ENCODE results near the gene CMTM6. TPM values are rescaled to one million over a fixed set of nuclear protein-coding genes. Genes with fewer than 3 reads are reported as not detected.

Gene CMTM6
- polyA plus RNA-seq, 4 donors: 7.3 to 55.7 (median 17.6) TPM

DNA sequence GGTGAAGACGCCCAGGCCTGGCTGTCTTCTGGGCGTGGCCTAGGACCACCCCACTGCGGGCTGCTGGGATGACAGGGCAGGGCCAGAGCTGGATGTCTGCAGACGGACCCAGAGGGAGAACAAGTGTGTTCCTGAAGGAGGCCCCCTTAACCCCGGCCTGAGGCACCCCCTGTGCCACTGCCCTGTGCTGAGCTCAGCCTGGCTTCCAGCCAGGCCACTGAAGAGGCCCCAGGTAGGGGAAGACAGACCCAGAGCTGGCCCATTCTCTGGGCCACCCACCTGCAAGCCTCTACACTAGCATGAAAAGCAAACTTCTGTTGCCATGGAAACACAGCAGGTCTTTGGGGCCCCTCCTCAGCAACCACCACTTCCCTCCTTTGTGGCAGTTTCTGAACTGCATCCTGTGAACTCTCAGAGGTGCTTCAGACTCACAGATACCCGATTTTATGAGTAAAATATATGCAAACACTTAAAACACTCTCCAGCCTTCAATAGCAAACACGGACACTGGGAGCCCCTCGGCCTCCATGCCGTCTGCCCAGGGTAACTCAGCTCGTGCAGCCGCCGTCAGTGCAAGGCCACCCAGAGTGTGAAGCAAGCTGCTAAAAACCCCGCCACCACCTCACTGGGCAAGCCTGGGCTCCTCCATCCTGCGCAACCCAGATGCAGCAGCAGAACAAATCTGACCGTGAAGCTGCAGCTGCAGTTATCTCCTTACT is 42.5 kb downstream of the CMTM6 start:
- H3K9me3 ChIP-seq (ENCODE audit: control insufficient read depth in 2 of 2, insufficient read depth in 1 of 2, low read depth in 1 of 2, low read length in 1 of 2): no peaks in the 10 kb centered on the region
- H3K4me1 ChIP-seq (ENCODE audit: control insufficient read depth in 3 of 3, insufficient read depth in 2 of 3, low read depth in 1 of 3, low read length in 2 of 3): peaks cover 0 to 7% (median 0%) of the 10 kb centered on the region in 3 donors
- peaks cover 0 to 16% (median 0%) of the 10 kb centered on the region in 3 donors for H3K36me3 ChIP-seq (ENCODE audit: control insufficient read depth in 3 of 3, insufficient read depth in 2 of 3, low read depth in 1 of 3, low read length in 3 of 3)
- FAIRE-seq: no peak
- peak overlapping the region in 2 of 3 donors; percentile 43 to 71 for H3K27ac ChIP-seq (ENCODE audit: low read depth in 1 of 3, low read length in 2 of 3)
- WGBS, 3 donors: 58 to 71% (median 60%) methylated on average over 14 to 15 of the region's 15 CpGs
- H3K4me3 ChIP-seq (ENCODE audit: low read depth in 1 of 3, low read length in 3 of 3): no peak overlapping the region
- no peaks in the 10 kb centered on the region for H3K27me3 ChIP-seq (ENCODE audit: control insufficient read depth in 3 of 3, insufficient read depth in 3 of 3, low read length in 3 of 3)
- DNase-seq: peak in 1 of 2 donors; percentile 66

GRCh38 chr3:32459450-32459849 is 43.2 kb downstream of the CMTM6 start:
- Histone ChIP-seq H3K36me3 (ENCODE audit: control insufficient read depth in 3 of 3, insufficient read depth in 2 of 3, low read depth in 1 of 3, low read length in 3 of 3) (peaks cover 0 to 17% (median 0%) of the 10 kb centered on the region in 3 donors), H3K4me3 (ENCODE audit: low read depth in 1 of 3, low read length in 3 of 3) (no peak overlapping the region), H3K4me1 (ENCODE audit: control insufficient read depth in 3 of 3, insufficient read depth in 2 of 3, low read depth in 1 of 3, low read length in 2 of 3) (peaks cover 0 to 7% (median 0%) of the 10 kb centered on the region in 3 donors), H3K9me3 (ENCODE audit: control insufficient read depth in 2 of 2, insufficient read depth in 1 of 2, low read depth in 1 of 2, low read length in 1 of 2) (no peaks in the 10 kb centered on the region), H3K27ac (ENCODE audit: low read depth in 1 of 3, low read length in 2 of 3) (peak overlapping the region in 2 of 3 donors; percentile 50 to 71), H3K27me3 (ENCODE audit: control insufficient read depth in 3 of 3, insufficient read depth in 3 of 3, low read length in 3 of 3) (no peaks in the 10 kb centered on the region)
- DNase-seq (no peak), FAIRE-seq (no peak)
- WGBS, 3 donors: 90 to 92% (median 91%) methylated on average over 5 of the region's 5 CpGs

GRCh38 chr3:32457971-32458471 is 44.6 kb downstream of the CMTM6 start:
- Histone ChIP-seq H3K4me1 (ENCODE audit: control insufficient read depth in 3 of 3, insufficient read depth in 2 of 3, low read depth in 1 of 3, low read length in 2 of 3) (peaks cover 0 to 7% (median 0%) of the 10 kb centered on the region in 3 donors), H3K4me3 (ENCODE audit: low read depth in 1 of 3, low read length in 3 of 3) (no peak overlapping the region), H3K27me3 (ENCODE audit: control insufficient read depth in 3 of 3, insufficient read depth in 3 of 3, low read length in 3 of 3) (no peaks in the 10 kb centered on the region), H3K27ac (ENCODE audit: low read depth in 1 of 3, low read length in 2 of 3) (peak overlapping the region in 2 of 3 donors; percentile 70 to 80), H3K36me3 (ENCODE audit: control insufficient read depth in 3 of 3, insufficient read depth in 2 of 3, low read depth in 1 of 3, low read length in 3 of 3) (peaks cover 0 to 21% (median 0%) of the 10 kb centered on the region in 3 donors), H3K9me3 (ENCODE audit: control insufficient read depth in 2 of 2, insufficient read depth in 1 of 2, low read depth in 1 of 2, low read length in 1 of 2) (no peaks in the 10 kb centered on the region)
- 57 to 74% (median 59%) methylated on average over 9 of the region's 9 CpGs for WGBS, 3 donors
- FAIRE-seq (no peak), DNase-seq (peak in 1 of 2 donors; percentile 47)

DNA sequence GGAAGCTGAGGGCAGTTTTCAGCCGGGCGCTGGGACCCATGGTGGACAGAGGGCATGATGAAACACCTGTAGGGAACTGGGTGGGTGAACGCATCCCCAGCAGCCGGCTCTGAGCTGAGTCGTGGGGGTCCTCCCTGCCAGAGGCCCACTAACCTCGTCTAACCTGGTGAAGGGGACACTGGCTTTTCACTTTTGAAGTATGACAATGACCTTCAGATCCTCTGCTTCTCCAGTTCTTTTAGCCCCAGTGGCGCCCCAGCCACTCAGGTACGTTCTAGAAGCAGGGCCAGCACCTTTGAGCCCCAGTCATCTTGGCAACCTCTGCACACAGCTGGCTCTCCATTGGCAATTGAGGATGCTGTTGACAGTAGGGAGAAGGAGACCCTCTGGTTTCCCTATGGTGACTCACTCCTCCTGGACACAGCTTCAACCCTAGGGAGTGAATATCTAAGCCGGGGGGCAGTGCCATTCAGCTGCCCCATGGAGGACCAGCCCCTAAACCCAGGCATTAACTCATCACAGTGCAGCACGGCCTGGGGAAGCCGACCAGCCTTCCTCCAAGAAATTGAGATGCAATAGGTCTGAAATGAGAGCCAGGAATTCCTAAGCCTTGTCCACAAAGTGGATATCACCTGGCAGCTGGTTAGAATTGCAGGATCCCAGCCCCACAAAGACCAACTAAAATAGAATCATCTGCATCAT is 46.1 kb downstream of the CMTM6 start:
- Histone ChIP-seq H3K9me3 (ENCODE audit: control insufficient read depth in 2 of 2, insufficient read depth in 1 of 2, low read depth in 1 of 2, low read length in 1 of 2) (no peaks in the 10 kb centered on the region), H3K36me3 (ENCODE audit: control insufficient read depth in 3 of 3, insufficient read depth in 2 of 3, low read depth in 1 of 3, low read length in 3 of 3) (peaks cover 0 to 29% (median 0%) of the 10 kb centered on the region in 3 donors), H3K27me3 (ENCODE audit: control insufficient read depth in 3 of 3, insufficient read depth in 3 of 3, low read length in 3 of 3) (no peaks in the 10 kb centered on the region), H3K4me1 (ENCODE audit: control insufficient read depth in 3 of 3, insufficient read depth in 2 of 3, low read depth in 1 of 3, low read length in 2 of 3) (peaks cover 0 to 7% (median 0%) of the 10 kb centered on the region in 3 donors), H3K27ac (ENCODE audit: low read depth in 1 of 3, low read length in 2 of 3) (peak overlapping the region in 1 of 3 donors; percentile 11), H3K4me3 (ENCODE audit: low read depth in 1 of 3, low read length in 3 of 3) (no peak overlapping the region)
- DNase-seq (no peak), FAIRE-seq (no peak)
- 75 to 90% (median 80%) methylated on average over 11 of the region's 11 CpGs for WGBS, 3 donors

- H3K27me3 ChIP-seq (ENCODE audit: control insufficient read depth in 3 of 3, insufficient read depth in 3 of 3, low read length in 3 of 3): no peaks in the 10 kb centered on the region
- peaks cover 0 to 34% (median 0%) of the 10 kb centered on the region in 3 donors for H3K36me3 ChIP-seq (ENCODE audit: control insufficient read depth in 3 of 3, insufficient read depth in 2 of 3, low read depth in 1 of 3, low read length in 3 of 3)
- peaks cover 0 to 7% (median 0%) of the 10 kb centered on the region in 3 donors for H3K4me1 ChIP-seq (ENCODE audit: control insufficient read depth in 3 of 3, insufficient read depth in 2 of 3, low read depth in 1 of 3, low read length in 2 of 3)
- WGBS, 3 donors: 71 to 77% (median 75%) methylated on average over 15 of the region's 15 CpGs
- DNase-seq (no peak), FAIRE-seq (no peak)
- H3K4me3 ChIP-seq (ENCODE audit: low read depth in 1 of 3, low read length in 3 of 3): no peak overlapping the region
- H3K9me3 ChIP-seq (ENCODE audit: control insufficient read depth in 2 of 2, insufficient read depth in 1 of 2, low read depth in 1 of 2, low read length in 1 of 2): no peaks in the 10 kb centered on the region
- H3K27ac ChIP-seq (ENCODE audit: low read depth in 1 of 3, low read length in 2 of 3): peak overlapping the region in 1 of 3 donors; percentile 28
Measured at GRCh38 chr3:32455609-32456428, 46.8 kb downstream of the CMTM6 start.

DNA sequence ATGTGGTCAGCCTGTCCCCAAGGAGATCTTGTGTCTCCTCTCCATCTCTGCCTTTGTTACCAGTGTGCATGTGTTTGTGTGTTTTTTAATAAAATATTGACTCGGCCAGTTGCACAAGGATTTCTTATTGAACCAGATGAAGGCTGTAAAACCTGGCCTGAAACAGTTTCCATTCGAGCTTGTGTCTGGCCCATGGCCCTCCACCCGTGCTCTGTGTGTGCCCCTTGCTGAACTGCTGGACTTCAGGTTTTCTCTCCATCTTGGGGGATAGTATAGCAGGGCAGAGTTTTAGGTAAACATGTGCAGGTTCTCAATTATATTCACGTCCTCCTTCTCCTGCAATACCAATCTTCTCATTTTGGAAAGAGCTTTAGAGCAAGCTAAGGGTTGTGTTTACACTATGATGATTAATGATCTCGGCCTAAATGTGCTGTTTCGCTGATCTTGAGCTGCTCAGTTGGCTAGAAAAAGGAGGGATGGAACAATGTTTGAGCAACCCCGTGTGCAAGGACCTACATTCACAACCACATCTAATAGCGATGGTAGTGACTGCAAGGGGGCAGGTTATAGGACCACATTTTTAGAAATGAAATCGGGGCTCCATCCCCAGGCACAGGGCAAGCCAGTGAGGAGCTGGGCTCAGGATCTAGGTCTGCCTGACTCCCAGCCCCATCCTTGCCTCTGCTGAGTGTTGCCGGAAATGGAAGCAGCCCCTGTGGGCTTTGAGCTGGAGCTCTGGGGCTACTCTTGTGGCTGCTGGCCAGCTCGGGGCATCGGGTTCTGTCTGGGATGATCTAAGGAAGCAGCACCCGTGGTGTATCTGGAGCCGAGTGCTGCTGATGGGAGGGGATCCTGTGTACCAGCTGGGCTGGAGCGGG is 47.7 kb downstream of the CMTM6 start:
- no peak overlapping the region for H3K4me3 ChIP-seq (ENCODE audit: low read depth in 1 of 3, low read length in 3 of 3)
- H3K4me1 ChIP-seq (ENCODE audit: control insufficient read depth in 3 of 3, insufficient read depth in 2 of 3, low read depth in 1 of 3, low read length in 2 of 3): peaks cover 0 to 7% (median 0%) of the 10 kb centered on the region in 3 donors
- H3K9me3 ChIP-seq (ENCODE audit: control insufficient read depth in 2 of 2, insufficient read depth in 1 of 2, low read depth in 1 of 2, low read length in 1 of 2): no peaks in the 10 kb centered on the region
- WGBS, 3 donors: 75 to 89% (median 87%) methylated on average over 15 of the region's 15 CpGs
- peaks cover 0 to 37% (median 0%) of the 10 kb centered on the region in 3 donors for H3K36me3 ChIP-seq (ENCODE audit: control insufficient read depth in 3 of 3, insufficient read depth in 2 of 3, low read depth in 1 of 3, low read length in 3 of 3)
- DNase-seq (no peak), FAIRE-seq (no peak)
- no peak overlapping the region for H3K27ac ChIP-seq (ENCODE audit: low read depth in 1 of 3, low read length in 2 of 3)
- H3K27me3 ChIP-seq (ENCODE audit: control insufficient read depth in 3 of 3, insufficient read depth in 3 of 3, low read length in 3 of 3): no peaks in the 10 kb centered on the region

GRCh38 chr3:32454111-32454510 is 48.5 kb downstream of the CMTM6 start:
- H3K4me3 ChIP-seq (ENCODE audit: low read depth in 1 of 3, low read length in 3 of 3): no peak overlapping the region
- H3K27me3 ChIP-seq (ENCODE audit: control insufficient read depth in 3 of 3, insufficient read depth in 3 of 3, low read length in 3 of 3): no peaks in the 10 kb centered on the region
- DNase-seq: no peak
- H3K27ac ChIP-seq (ENCODE audit: low read depth in 1 of 3, low read length in 2 of 3): no peak overlapping the region
- no peak for FAIRE-seq
- 82 to 90% (median 82%) methylated on average over 6 of the region's 6 CpGs for WGBS, 3 donors
- no peaks in the 10 kb centered on the region for H3K9me3 ChIP-seq (ENCODE audit: control insufficient read depth in 2 of 2, insufficient read depth in 1 of 2, low read depth in 1 of 2, low read length in 1 of 2)
- H3K36me3 ChIP-seq (ENCODE audit: control insufficient read depth in 3 of 3, insufficient read depth in 2 of 3, low read depth in 1 of 3, low read length in 3 of 3): peaks cover 0 to 37% (median 0%) of the 10 kb centered on the region in 3 donors
- H3K4me1 ChIP-seq (ENCODE audit: control insufficient read depth in 3 of 3, insufficient read depth in 2 of 3, low read depth in 1 of 3, low read length in 2 of 3): peaks cover 0 to 7% (median 0%) of the 10 kb centered on the region in 3 donors

All from small intestine (tissue), 7 donors.